A673 (cell line): ENCODE measurements around the gene ACOT11.

ENCODE experiments used
- EZH2 ChIP-seq: fragments of 200-600 bp; sonication (generic); IDR thresholded peaks from 2 replicates; pipeline ENCODE4 v1.6.1; 2017; ENCODE audit warnings: borderline replicate concordance, low read depth, mild to moderate bottlenecking, mixed read lengths, antibody characterized with exemption, low read length; ENCODE audit not compliant: poor library complexity, severe bottlenecking
- TF ChIP-seq, protein P1 (sequence below): fragments of 300-800, 200-600 bp; sonication (generic); conservative IDR thresholded peaks from 2 replicates; pipeline ENCODE4 v1.5.1; 2017; ENCODE audit warnings: low read depth, mild to moderate bottlenecking, antibody characterized with exemption, low read length, moderate library complexity, mixed read lengths

DNA sequence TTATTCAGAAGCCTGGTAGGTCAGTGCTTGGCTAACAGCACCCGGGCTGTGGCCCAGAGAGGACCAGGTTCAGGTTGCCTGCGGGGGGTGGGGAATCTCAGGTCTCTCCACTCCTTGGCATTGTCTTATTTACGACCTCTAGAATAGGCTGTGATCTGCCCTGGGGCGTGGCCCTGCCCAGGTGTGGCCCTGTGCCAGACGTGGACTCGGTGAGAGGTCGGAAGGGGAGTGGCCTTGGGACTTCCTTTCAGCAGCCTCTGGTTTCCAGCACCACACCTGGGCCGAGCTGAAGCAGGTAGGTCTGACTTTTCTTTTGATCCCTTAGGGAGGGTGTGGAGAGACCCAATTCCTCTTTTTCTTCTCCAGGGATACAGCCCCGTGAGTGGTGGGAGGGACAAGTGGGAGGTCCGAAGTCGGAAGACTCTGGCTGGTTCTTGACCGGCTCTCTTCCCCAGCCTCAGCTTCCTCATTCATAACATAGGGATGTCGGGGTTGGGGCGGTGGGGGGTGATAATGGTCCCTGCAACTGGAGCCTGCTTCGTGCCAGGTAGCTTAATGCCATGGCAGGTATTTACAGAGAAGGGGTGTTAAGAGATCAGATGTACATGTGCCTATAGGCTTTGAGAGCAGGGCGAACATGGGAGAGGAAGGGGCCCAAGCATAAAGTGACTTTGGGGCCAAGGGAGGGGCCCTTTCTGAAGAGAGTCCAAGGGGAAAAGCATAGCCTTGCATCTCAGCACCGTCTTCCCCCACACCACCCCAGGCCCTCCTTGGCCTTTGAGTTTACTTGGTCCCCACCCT is 16.5 kb downstream of the ACOT11 start:
- no peak for TF ChIP-seq EZH2
- TF ChIP-seq, protein P1, sequence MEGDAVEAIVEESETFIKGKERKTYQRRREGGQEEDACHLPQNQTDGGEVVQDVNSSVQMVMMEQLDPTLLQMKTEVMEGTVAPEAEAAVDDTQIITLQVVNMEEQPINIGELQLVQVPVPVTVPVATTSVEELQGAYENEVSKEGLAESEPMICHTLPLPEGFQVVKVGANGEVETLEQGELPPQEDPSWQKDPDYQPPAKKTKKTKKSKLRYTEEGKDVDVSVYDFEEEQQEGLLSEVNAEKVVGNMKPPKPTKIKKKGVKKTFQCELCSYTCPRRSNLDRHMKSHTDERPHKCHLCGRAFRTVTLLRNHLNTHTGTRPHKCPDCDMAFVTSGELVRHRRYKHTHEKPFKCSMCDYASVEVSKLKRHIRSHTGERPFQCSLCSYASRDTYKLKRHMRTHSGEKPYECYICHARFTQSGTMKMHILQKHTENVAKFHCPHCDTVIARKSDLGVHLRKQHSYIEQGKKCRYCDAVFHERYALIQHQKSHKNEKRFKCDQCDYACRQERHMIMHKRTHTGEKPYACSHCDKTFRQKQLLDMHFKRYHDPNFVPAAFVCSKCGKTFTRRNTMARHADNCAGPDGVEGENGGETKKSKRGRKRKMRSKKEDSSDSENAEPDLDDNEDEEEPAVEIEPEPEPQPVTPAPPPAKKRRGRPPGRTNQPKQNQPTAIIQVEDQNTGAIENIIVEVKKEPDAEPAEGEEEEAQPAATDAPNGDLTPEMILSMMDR = no peak
